GM19455 (cell line): Measurements from ENCODE around the gene ARFGEF3.
"Not testable (repeated sequence)": the region's sequence is repeated elsewhere in the genome, so short reads cannot be mapped to it uniquely, and the experiment has no call there.

Experiments used
- ATAC-seq: cut with Tn5 transposase; IDR thresholded peaks from one replicate; pipeline ENCODE4 v1.9.1; 2021; ENCODE audit not compliant: unreplicated experiment

Gene ARFGEF3

GRCh38 chr6:138161338-138162110, at the start of gene ARFGEF3:
TSS of gene ARFGEF3 (plus strand) at chr6:138161939. CDS start at chr6:138162087, 148 bp downstream.
- peak; percentile 88 for ATAC-seq

GRCh38 chr6:138113588-138114210, 48.0 kb upstream of the ARFGEF3 start:
- ATAC-seq, result no peak

- no peak for ATAC-seq
These were observed 46.5 kb upstream of the ARFGEF3 start for GRCh38 chr6:138115201-138115600.

GRCh38 chr6:138115877-138116660, 45.7 kb upstream of the ARFGEF3 start:
- ATAC-seq, result no peak

- no peak for ATAC-seq
These were observed 45.1 kb upstream of the ARFGEF3 start for GRCh38 chr6:138116661-138116999.

- ATAC-seq, result no peak
These were observed 44.3 kb upstream of the ARFGEF3 start for GRCh38 chr6:138117376-138117914.

- ATAC-seq, result not testable (repeated sequence)
These were observed 42.5 kb upstream of the ARFGEF3 start for GRCh38 chr6:138119229-138119628.

- ATAC-seq, result no peak
These were observed 41.8 kb upstream of the ARFGEF3 start for GRCh38 chr6:138119976-138120375.

GRCh38 chr6:138124096-138124495, 37.6 kb upstream of the ARFGEF3 start:
- ATAC-seq, result no peak

- no peak for ATAC-seq
These were observed 33.6 kb upstream of the ARFGEF3 start for GRCh38 chr6:138128096-138128495.

GRCh38 chr6:138129190-138129589, 32.5 kb upstream of the ARFGEF3 start:
- no peak for ATAC-seq

- no peak for ATAC-seq
These were observed 18.9 kb upstream of the ARFGEF3 start for GRCh38 chr6:138142806-138143205.

- ATAC-seq, result peak; percentile 63
These were observed 16.3 kb upstream of the ARFGEF3 start for GRCh38 chr6:138145402-138145801.

- no peak for ATAC-seq
These were observed 15.2 kb upstream of the ARFGEF3 start for GRCh38 chr6:138146544-138146943.

GRCh38 chr6:138155443-138155842, 6.3 kb upstream of the ARFGEF3 start:
- ATAC-seq, result no peak

GRCh38 chr6:138157986-138158638, 3.6 kb upstream of the ARFGEF3 start:
- ATAC-seq, result no peak

- no peak for ATAC-seq
These were observed 2.5 kb upstream of the ARFGEF3 start for GRCh38 chr6:138159246-138159645.

GRCh38 chr6:138160329-138161087, 1.2 kb upstream of the ARFGEF3 start:
- ATAC-seq, result no peak

GRCh38 chr6:138161088-138161337, 726 bp upstream of the ARFGEF3 start:
- no peak for ATAC-seq

GRCh38 chr6:138162111-138162954, 594 bp downstream of the ARFGEF3 start:
- peak; percentile 50 for ATAC-seq
